Endodermal cell (in vitro differentiated cells): ENCODE measurements around the gene OPRM1. TPM values are rescaled to one million over a fixed set of nuclear protein-coding genes. Genes with fewer than 3 reads are reported as not detected.

Experiments used
- DNase-seq: peaks from one replicate; pipeline ENCODE4 v3.0.0-alpha.2; 2017
- H3K27ac ChIP-seq: 2 replicates; pipeline ENCODE4 v1.5.1; 2013; ENCODE audit warnings: mild to moderate bottlenecking, low read depth, low read length, moderate library complexity
- H3K27me3 ChIP-seq: 2 replicates; pipeline ENCODE4 v1.6.1; 2013; ENCODE audit warnings: mild to moderate bottlenecking, low read length, moderate library complexity; ENCODE audit not compliant: insufficient read depth, control insufficient read depth, poor library complexity, severe bottlenecking
- H3K36me3 ChIP-seq: 2 replicates; pipeline ENCODE4 v1.7.0; 2013; ENCODE audit warnings: mild to moderate bottlenecking, low read length, moderate library complexity; ENCODE audit not compliant: control insufficient read depth, insufficient read depth
- H3K4me1 ChIP-seq: one replicate; pipeline ENCODE4 v1.7.0; 2013; ENCODE audit warnings: low read length; ENCODE audit not compliant: control insufficient read depth, insufficient read depth
- H3K4me3 ChIP-seq: 2 replicates; pipeline ENCODE4 v1.5.1; 2013; ENCODE audit warnings: mild to moderate bottlenecking, low read length, moderate library complexity
- H3K9ac ChIP-seq: 2 replicates; pipeline ENCODE4 v1.6.1; 2013; ENCODE audit warnings: mild to moderate bottlenecking, low read length, moderate library complexity; ENCODE audit not compliant: poor library complexity, severe bottlenecking; ENCODE audit errors: extremely low read depth
- H3K9me3 ChIP-seq: 2 replicates; pipeline ENCODE4 v1.6.1; 2013; ENCODE audit warnings: mild to moderate bottlenecking, low read length, moderate library complexity; ENCODE audit not compliant: control insufficient read depth
- H3K27ac Mint-ChIP-seq: 2 replicates; pipeline ENCODE4 v1.8.0; 2020; ENCODE audit warnings: mixed read lengths
- H3K27me3 Mint-ChIP-seq: 2 replicates; pipeline ENCODE4 v1.8.0; 2021; ENCODE audit warnings: mild to moderate bottlenecking, mixed read lengths; ENCODE audit not compliant: insufficient read depth
- H3K36me3 Mint-ChIP-seq: 2 replicates; pipeline ENCODE4 v1.8.0; 2020; ENCODE audit warnings: low read depth, mixed read lengths
- H3K4me1 Mint-ChIP-seq: 2 replicates; pipeline ENCODE4 v1.8.0; 2020; ENCODE audit warnings: mixed read lengths
- H3K4me3 Mint-ChIP-seq: 2 replicates; pipeline ENCODE4 v1.8.0; 2020; ENCODE audit warnings: mild to moderate bottlenecking, moderate library complexity, mixed read lengths
- H3K9me3 Mint-ChIP-seq: 2 replicates; pipeline ENCODE4 v1.8.0; 2020; ENCODE audit warnings: mild to moderate bottlenecking, mixed read lengths
- WGBS, 2 experiments: methylation state at CpG; one replicate each; pipeline versions ENCODE4 v1.1.5 to v1.1.7; 2013; ENCODE audit warnings: missing lambda C conversion rate in 2 of 2, mixed read lengths in 1 of 2; ENCODE audit not compliant: insufficient coverage in 1 of 2, insufficient read length in 1 of 2; 5-methylcytosine and 5-hydroxymethylcytosine counted together
- total RNA-seq, 2 donors: library from RNA; stranded (reverse); fragmentation: NEBNext Ultra II Directional in 1 of 2; extraction: Animal tissue kit (Norgen Biotek cat#: 25700) in 1 of 2; gene quantifications; 2 replicates in 1 of 2; 3 replicates in 1 of 2; pipeline ENCODE4 v1.2.1, GENCODE V29; 2021
- TF ChIP-seq, protein P1 (sequence below): fragments of 200-600 bp; sonication (generic); conservative IDR thresholded peaks from 2 replicates; pipeline ENCODE4 v1.5.0; 2021; ENCODE audit warnings: antibody characterized with exemption, mild to moderate bottlenecking

Gene OPRM1
- total RNA-seq, 2 donors from 2014 or later, result not detected

DNA sequence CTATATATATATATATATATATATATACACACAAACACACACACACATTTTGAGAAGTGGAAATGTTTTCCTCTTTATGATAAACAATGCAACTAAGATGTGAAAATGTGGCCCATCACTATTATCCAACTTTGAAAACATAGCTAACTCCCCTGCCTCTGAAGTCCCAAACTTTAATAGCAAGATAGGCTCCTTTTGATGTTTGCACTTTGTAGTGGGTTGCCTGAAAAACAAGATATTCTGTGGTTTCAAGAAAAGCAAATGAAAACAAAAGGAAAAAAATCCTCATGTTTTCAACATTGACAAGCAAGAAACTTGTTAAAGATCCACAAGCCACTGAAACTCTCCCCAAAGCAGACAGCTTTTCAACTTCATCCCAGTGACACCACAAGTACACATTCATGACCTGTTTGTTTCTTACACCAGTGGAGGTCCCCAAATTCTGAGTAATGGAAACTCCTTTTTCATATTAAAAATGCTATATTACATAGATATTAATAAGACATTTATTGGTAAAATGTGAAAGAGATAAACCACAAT lies 227.6 kb downstream of the OPRM1 start:
- DNase-seq, result no peak

DNA sequence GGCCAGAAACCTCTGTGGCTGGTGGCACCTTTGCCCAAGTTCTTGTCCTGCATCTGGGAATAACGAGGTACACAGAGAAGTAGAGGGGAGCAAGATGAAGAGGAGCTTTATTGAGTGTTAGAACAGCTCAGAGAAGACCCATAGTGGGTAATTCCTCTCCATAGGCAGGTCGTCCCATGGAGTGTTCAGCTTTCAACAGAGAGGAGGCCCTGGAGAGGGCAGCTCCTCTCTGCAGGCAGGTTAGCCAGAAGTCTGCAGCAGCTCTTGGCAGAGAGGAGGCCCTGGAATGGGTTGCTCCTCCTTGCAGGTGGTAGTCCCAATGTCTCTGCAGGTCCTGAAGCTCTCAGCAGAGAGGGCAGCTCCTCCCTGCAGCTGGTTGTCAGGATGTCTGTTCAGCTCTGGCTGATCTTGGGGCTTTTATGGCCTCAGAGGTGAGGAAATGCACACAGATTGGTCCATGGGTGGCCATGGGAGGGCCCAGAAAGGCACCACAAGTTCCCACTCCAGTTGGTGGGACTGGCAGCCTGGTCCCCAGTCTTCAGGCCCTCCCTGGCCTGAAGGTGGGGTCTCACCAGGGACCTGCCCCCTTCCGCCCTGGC lies 228.6 kb downstream of the OPRM1 start:
- H3K9me3 ChIP-seq, result peaks cover 5% of the 10 kb centered on the region
- 90 to 100% methylated on average over 1 to 3 of the region's 3 CpGs for WGBS, 2 experiments
- Mint-ChIP-seq H3K27ac (no peak overlapping the region), H3K4me3 (no peak overlapping the region), H3K9me3 (peaks cover 17% of the 10 kb centered on the region), H3K36me3 (peaks cover 3% of the 10 kb centered on the region), H3K4me1 (no peaks in the 10 kb centered on the region), H3K27me3 (no peaks in the 10 kb centered on the region)
- TF ChIP-seq, protein P1, sequence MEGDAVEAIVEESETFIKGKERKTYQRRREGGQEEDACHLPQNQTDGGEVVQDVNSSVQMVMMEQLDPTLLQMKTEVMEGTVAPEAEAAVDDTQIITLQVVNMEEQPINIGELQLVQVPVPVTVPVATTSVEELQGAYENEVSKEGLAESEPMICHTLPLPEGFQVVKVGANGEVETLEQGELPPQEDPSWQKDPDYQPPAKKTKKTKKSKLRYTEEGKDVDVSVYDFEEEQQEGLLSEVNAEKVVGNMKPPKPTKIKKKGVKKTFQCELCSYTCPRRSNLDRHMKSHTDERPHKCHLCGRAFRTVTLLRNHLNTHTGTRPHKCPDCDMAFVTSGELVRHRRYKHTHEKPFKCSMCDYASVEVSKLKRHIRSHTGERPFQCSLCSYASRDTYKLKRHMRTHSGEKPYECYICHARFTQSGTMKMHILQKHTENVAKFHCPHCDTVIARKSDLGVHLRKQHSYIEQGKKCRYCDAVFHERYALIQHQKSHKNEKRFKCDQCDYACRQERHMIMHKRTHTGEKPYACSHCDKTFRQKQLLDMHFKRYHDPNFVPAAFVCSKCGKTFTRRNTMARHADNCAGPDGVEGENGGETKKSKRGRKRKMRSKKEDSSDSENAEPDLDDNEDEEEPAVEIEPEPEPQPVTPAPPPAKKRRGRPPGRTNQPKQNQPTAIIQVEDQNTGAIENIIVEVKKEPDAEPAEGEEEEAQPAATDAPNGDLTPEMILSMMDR, result no peak
- H3K36me3 ChIP-seq, result no peaks in the 10 kb centered on the region
- no peaks in the 10 kb centered on the region for H3K4me1 ChIP-seq
- no peak overlapping the region for H3K4me3 ChIP-seq
- no peak overlapping the region for H3K9ac ChIP-seq
- H3K27me3 ChIP-seq, result no peaks in the 10 kb centered on the region
- H3K27ac ChIP-seq, result no peak overlapping the region
- no peak for DNase-seq

More for the DNA sequence above, 227.6 kb downstream of the OPRM1 start:
- no peak overlapping the region for H3K9ac ChIP-seq
- H3K4me3 ChIP-seq, result no peak overlapping the region
- peaks cover 17% of the 10 kb centered on the region for H3K9me3 Mint-ChIP-seq
- H3K27me3 ChIP-seq, result no peaks in the 10 kb centered on the region
- peaks cover 5% of the 10 kb centered on the region for H3K9me3 ChIP-seq
- H3K4me1 ChIP-seq, result no peaks in the 10 kb centered on the region
- no peaks in the 10 kb centered on the region for H3K36me3 ChIP-seq
- H3K27me3 Mint-ChIP-seq, result no peaks in the 10 kb centered on the region
- no peaks in the 10 kb centered on the region for H3K4me1 Mint-ChIP-seq
- H3K36me3 Mint-ChIP-seq, result peaks cover 3% of the 10 kb centered on the region
- TF ChIP-seq, protein P1, result no peak
- no peak overlapping the region for H3K4me3 Mint-ChIP-seq
- H3K27ac Mint-ChIP-seq, result no peak overlapping the region
- no peak overlapping the region for H3K27ac ChIP-seq

- WGBS, 2 experiments, result 86 to 93% methylated on average over 3 of the region's 3 CpGs
- H3K27me3 ChIP-seq, result no peaks in the 10 kb centered on the region
- no peaks in the 10 kb centered on the region for H3K36me3 ChIP-seq
- no peak overlapping the region for H3K4me3 Mint-ChIP-seq
- DNase-seq, result no peak
- TF ChIP-seq, protein P1, result no peak
- H3K36me3 Mint-ChIP-seq, result peaks cover 3% of the 10 kb centered on the region
- H3K9me3 ChIP-seq, result peaks cover 5% of the 10 kb centered on the region
- no peaks in the 10 kb centered on the region for H3K4me1 ChIP-seq
- H3K4me1 Mint-ChIP-seq, result no peaks in the 10 kb centered on the region
- H3K27me3 Mint-ChIP-seq, result no peaks in the 10 kb centered on the region
- no peak overlapping the region for H3K4me3 ChIP-seq
- H3K27ac ChIP-seq, result no peak overlapping the region
- H3K9me3 Mint-ChIP-seq, result peaks cover 17% of the 10 kb centered on the region
- H3K27ac Mint-ChIP-seq, result no peak overlapping the region
- H3K9ac ChIP-seq, result no peak overlapping the region
These were observed 229.4 kb downstream of the OPRM1 start for GRCh38 chr6:154268486-154268885.
